Middle frontal gyrus (tissue), 1 donor: ENCODE measurements around the gene DCAF10.
"Not testable (repeated sequence)": the region's sequence is repeated elsewhere in the genome, so short reads cannot be mapped to it uniquely, and the experiment has no call there.

Experiments
- DNase-seq: peaks from one replicate; pipeline ENCODE4 v3.0.0-alpha.2; 2015; ENCODE audit warnings: low spot score; ENCODE audit errors: extremely low spot score

The DCAF10 gene

GRCh38 chr9:37792122-37792521 lies 8.5 kb upstream of the DCAF10 start:
- DNase-seq = no peak

GRCh38 chr9:37796232-37796631 lies 4.4 kb upstream of the DCAF10 start:
- no peak for DNase-seq

GRCh38 chr9:37798677-37799076 lies 1.9 kb upstream of the DCAF10 start:
- DNase-seq = no peak

- DNase-seq = no peak
Observed at GRCh38 chr9:37801287-37801850, 772 bp downstream of the DCAF10 start.

- DNase-seq = no peak
Observed at GRCh38 chr9:37801959-37802711, 1.5 kb downstream of the DCAF10 start.

GRCh38 chr9:37806271-37806670 lies 5.7 kb downstream of the DCAF10 start:
- no peak for DNase-seq

- DNase-seq = not testable (repeated sequence)
Observed at GRCh38 chr9:37809676-37810075, 9.1 kb downstream of the DCAF10 start.

- no peak for DNase-seq
Observed at GRCh38 chr9:37811906-37812476, 11.4 kb downstream of the DCAF10 start.

- DNase-seq = no peak
Observed at GRCh38 chr9:37812773-37813379, 12.3 kb downstream of the DCAF10 start.

GRCh38 chr9:37818849-37819248 lies 18.3 kb downstream of the DCAF10 start:
- DNase-seq = no peak

- no peak for DNase-seq
Observed at GRCh38 chr9:37820142-37820541, 19.5 kb downstream of the DCAF10 start.

GRCh38 chr9:37825174-37825573 lies 24.6 kb downstream of the DCAF10 start:
- DNase-seq = not testable (repeated sequence)

- no peak for DNase-seq
Observed at GRCh38 chr9:37827483-37828165, 27.0 kb downstream of the DCAF10 start.

GRCh38 chr9:37835821-37836220 lies 35.2 kb downstream of the DCAF10 start:
- DNase-seq = no peak

GRCh38 chr9:37836386-37836785 lies 35.8 kb downstream of the DCAF10 start:
- no peak for DNase-seq

- no peak for DNase-seq
Observed at GRCh38 chr9:37839496-37840461, 39.2 kb downstream of the DCAF10 start.

GRCh38 chr9:37840560-37841194 lies 40.1 kb downstream of the DCAF10 start:
- no peak for DNase-seq

GRCh38 chr9:37852222-37852621 lies 51.6 kb downstream of the DCAF10 start:
- no peak for DNase-seq

- no peak for DNase-seq
Observed at GRCh38 chr9:37856551-37856950, 56.0 kb downstream of the DCAF10 start.

- no peak for DNase-seq
Observed at GRCh38 chr9:37859043-37859442, 58.4 kb downstream of the DCAF10 start.
